GM10248 (cell line): Measurements from ENCODE around the gene FKBP5.

ENCODE experiments used
- CTCF ChIA-PET: fragments of 300-600 bp; sonication (Branson Sonifier 250); formaldehyde crosslinking; extraction: SDS; loops from one replicate; lab custom pipeline; 2021; ENCODE audit warnings: antibody characterized with exemption; lab: Yijun Ruan, JAX
- POLR2A ChIA-PET: fragments of 350-650 bp; sonication (Branson Sonifier 250); formaldehyde crosslinking; extraction: SDS; loops from one replicate; lab custom pipeline; 2020; ENCODE audit warnings: antibody characterized with exemption; lab: Yijun Ruan, JAX
- DNase-seq: peaks from one replicate; pipeline ENCODE4 v3.0.0; 2012; ENCODE audit errors: extremely low spot score
- TF ChIP-seq, protein P1 (sequence below): IDR thresholded peaks from 2 replicates; pipeline ENCODE4 v1.5.1; 2012; ENCODE audit warnings: mild to moderate bottlenecking, low read depth; ENCODE audit errors: extremely low read depth, missing control alignments, control extremely low read depth

FKBP5 gene

DNA sequence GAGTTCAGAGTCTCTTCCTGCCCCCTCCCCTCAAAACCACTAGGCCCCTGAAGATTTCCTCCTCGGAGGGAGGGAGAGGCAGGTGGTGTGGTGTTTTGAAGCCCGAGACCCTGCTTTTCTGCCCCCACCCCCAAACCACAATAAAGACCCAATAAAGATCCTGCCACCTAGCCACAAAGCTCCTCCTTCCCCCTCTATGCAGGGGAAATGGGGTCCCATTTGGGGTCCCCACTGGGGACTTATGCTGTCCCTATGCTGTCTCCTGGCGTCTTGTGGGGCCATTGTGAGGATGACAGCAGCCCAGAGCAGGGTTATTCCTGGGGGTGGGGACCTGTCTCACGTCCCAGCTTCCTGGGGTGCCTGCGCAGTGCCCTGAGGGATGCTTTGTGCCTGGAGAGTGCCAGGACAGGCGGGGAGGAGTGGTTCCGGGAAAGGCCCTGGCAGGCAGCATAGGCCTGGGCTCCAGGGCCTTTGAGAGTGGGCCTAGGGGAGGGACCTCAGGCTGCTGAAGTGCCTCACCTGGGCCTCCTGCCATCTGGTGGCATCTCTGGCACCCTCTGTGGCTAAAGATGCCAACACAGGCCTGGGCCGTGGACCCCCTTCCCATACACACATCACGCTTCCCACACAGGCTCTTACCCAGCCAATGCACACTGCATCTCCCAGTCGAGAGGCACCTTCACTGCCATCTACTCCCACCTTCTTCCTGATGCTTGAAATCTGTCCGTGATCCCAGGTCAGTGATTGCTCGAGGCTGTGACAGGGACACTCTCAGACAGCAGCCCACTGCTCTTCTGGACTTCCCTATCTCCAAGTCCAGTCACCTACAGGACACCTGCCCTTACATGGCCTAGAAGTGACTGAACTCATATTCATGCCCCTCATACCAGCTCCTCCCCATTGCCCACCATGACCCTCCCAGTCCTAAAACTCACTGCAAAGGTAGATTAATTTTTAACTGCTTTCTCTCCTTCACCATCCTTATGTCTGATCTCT lies 40.3 kb upstream of the FKBP5 start:
- POLR2A ChIA-PET, result no interaction called here
- CTCF ChIA-PET, result interaction anchor here (1.2 to 2.4 kb wide), 3 partner anchors 8 to 39 kb away, joined by 3 to 14 read pairs (median 5); partner anchors contain the start of gene ARMC12
- TF ChIP-seq, protein P1, sequence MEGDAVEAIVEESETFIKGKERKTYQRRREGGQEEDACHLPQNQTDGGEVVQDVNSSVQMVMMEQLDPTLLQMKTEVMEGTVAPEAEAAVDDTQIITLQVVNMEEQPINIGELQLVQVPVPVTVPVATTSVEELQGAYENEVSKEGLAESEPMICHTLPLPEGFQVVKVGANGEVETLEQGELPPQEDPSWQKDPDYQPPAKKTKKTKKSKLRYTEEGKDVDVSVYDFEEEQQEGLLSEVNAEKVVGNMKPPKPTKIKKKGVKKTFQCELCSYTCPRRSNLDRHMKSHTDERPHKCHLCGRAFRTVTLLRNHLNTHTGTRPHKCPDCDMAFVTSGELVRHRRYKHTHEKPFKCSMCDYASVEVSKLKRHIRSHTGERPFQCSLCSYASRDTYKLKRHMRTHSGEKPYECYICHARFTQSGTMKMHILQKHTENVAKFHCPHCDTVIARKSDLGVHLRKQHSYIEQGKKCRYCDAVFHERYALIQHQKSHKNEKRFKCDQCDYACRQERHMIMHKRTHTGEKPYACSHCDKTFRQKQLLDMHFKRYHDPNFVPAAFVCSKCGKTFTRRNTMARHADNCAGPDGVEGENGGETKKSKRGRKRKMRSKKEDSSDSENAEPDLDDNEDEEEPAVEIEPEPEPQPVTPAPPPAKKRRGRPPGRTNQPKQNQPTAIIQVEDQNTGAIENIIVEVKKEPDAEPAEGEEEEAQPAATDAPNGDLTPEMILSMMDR, result no peak
- no peak for DNase-seq

DNA sequence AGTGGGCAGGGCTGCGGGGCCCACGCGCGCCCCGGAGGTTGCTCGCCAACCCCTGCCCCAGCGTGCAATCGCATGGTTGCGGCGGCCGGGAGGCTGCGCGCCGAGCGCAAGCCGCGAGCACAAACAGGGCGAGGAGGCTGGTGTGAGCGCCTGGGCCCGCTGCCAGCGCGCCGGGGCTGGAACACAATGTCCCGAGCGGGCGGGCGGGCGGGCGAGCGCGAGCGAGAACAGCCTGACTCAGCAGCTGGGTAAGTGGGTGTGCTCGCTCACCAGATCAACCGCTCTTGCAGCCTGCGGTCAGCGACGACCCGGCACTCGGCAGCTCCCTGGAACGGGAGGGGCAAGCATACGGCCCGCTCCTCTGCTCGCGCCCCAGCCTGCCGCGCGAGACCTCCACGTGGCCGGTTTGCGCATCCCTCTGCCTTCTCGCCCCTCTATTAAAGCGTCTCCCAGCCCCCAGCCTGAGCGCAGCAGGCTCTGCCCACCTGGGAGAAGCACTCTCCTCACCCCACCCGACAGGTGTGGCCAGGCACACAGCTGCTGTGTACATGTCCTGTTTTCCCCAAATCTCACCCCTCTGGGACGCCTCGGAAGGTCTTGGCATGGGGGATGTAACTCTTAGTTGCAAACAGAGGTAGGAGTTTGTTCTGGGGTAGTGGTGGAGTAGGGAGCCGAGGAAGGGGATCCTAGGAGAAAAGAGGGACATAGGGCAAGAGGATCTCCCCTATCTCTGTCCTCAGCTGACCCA lies 39.4 kb upstream of the FKBP5 start:
- ChIA-PET CTCF (interaction anchor here (0.7 to 2.4 kb wide), 6 partner anchors 8 to 64 kb away, joined by 3 to 14 read pairs (median 3); partner anchors contain the start of gene ARMC12), POLR2A (interaction anchor here (0.5 to 0.6 kb wide), 2 partner anchors 878 to 955 kb away, joined by 3 to 5 read pairs; no protein-coding TSS in a partner anchor)
- TF ChIP-seq, protein P1, result no peak
- peak; percentile 88 for DNase-seq

DNA sequence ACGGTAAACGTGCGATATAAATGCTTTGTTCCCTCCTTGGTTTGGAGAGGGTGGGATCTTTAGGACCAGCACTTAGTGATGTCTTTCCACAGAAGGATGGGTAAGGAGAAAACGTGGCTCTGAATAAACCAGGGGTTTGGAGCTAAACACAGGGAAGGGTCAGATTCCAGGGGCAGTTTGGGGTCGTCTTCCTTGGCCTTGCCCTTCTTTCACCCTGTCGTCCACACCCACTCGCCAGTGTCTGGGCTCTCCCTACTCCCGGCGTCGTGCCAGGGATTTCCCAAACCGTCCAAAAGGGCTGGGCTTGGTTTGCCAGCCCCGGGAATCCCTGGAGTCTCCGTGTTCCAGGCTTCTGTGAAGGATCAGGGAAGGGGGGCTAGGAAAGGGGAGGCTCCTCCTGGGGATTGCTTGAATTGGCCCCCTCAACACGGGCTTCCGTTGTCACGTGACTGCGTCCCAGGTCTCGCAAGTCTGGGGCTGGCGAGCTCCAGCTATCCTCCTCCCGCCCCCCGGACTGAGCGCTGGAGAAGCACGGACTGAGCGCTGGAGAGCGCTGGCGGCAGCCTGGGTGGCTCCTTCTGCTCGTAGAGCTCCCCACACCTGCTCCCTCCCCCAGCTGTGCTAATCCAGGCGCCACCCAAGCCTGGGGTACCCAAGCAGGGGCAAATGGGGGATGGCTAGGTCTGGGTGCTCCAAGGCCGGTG lies 38.7 kb upstream of the FKBP5 start:
- DNase-seq, result peak; percentile 54
- ChIA-PET CTCF (interaction anchor here (0.7 to 2.4 kb wide), 7 partner anchors 8 to 64 kb away, joined by 3 to 14 read pairs (median 3); partner anchors contain the start of gene ARMC12), POLR2A (interaction anchor here (0.5 to 0.6 kb wide), 2 partner anchors 879 to 955 kb away, joined by 3 to 5 read pairs; no protein-coding TSS in a partner anchor)
- TF ChIP-seq, protein P1, result no peak

DNA sequence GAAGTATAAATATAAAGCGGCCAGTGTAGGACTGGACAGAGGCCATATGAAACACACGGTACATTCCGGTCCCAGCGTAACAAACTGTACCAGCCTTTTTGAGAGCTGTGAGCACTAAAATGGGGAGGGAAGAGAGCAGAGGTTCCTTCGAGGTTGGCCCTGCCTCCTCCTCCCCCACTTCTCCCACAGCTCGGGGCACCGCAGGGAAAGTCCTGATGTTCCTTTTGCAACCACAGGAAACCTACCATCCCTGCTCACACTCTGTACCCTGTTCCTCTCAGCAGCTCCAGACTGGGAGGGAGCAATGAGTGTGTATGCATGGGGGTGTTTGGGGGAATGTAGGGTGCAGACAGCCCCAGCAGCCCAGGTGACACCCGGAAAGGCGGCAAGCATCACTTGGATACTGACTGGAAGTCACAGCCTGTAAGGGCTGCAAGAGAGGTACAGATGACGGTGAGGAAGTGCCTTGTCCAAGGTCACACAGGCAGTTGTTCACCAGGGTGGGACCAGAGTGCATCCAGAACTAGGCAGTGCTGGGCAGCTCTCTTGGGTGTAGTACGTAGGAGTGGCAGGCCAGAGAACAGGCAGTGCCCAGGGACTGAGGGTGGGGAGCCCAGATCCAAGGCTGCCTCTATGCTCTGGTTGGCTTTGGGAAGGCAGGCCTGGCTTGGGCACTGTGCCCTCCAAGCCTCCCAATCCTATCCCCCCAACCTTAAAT lies 37.2 kb upstream of the FKBP5 start:
- no peak for DNase-seq
- ChIA-PET CTCF (interaction anchor here (1.0 to 2.2 kb wide), 7 partner anchors 10 to 143 kb away, joined by 3 to 13 read pairs (median 3); partner anchors contain the start of gene ARMC12), POLR2A (no interaction called here)
- TF ChIP-seq, protein P1, result no peak

DNA sequence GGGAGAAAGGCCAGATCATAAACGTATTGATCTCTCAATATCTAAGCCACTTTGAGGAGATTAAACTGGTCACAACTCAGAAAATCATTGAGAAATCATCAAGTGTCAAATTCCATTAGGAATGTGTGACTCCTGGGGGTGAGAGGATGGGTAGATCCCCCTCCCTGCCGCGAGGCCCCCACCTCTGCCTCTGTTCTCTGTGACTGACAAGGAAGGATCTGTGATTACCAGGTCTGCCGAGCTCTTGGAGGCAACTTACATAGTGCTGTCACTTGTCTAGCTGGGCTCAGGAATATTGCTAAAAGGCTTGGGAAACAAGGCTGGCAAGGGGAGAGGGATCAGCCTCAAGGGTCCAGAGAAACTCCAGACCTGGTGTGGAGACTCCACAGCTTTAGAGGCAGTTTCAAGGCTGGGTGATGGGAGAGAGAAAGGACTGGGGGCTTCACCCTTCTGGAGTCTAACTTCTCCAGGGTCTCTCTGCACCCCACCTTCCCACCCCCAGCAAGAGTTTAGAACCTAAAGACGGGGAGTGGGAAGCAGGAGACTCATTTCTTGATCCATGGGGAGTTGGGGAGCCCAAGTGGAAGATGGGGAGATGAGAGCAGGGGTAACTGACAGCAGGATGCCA lies 36.5 kb upstream of the FKBP5 start:
- DNase-seq, result no peak
- POLR2A ChIA-PET, result no interaction called here
- TF ChIP-seq, protein P1, result no peak
- CTCF ChIA-PET, result interaction anchor here (1.0 to 2.2 kb wide), 7 partner anchors 10 to 142 kb away, joined by 3 to 13 read pairs (median 3); partner anchors contain the start of gene ARMC12
